NCI-H82 treated with DMSO at 0.1 percent for 48 hours (cell line): Measurements from ENCODE around the gene HAAO.
A peak's percentile ranks its signal among the peaks of the same experiment; 100 is the strongest.

Experiments used
- DNase-seq: peaks from one replicate; lab custom pipeline; 2025; ENCODE audit not compliant: unreplicated experiment; lab: John Stamatoyannopoulos, UW

The HAAO gene

GRCh38 chr2:42793334-42794270, 1.2 kb upstream of the HAAO start:
- no peak for DNase-seq

DNA sequence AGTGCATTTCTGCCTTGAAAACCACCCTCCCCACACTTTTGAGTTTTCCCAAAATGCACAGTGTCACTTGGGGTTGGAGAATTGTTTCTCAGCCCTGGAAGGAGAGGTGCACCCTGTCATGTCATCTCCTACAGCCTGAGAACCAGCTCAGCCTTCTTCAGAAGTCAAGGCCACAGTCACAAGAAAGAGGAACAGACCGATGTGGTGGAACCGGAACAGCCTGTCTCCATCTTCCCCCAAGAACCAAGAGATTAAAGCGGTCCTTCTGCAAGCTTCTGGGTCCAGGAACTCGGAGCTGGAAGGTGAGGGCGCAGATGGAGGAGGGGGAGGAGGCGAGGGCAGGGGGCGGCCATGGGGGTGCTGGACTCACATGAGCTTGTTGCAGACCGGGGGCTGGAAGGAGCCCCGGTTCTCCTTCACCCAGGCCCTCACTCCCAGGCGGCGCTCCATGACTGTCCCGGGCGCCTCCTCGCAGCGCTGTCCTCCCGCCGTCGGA, 248 bp downstream of the HAAO start:
- DNase-seq = no peak

- DNase-seq = no peak
Observed at GRCh38 chr2:42791606-42792005, 777 bp downstream of the HAAO start.

DNA sequence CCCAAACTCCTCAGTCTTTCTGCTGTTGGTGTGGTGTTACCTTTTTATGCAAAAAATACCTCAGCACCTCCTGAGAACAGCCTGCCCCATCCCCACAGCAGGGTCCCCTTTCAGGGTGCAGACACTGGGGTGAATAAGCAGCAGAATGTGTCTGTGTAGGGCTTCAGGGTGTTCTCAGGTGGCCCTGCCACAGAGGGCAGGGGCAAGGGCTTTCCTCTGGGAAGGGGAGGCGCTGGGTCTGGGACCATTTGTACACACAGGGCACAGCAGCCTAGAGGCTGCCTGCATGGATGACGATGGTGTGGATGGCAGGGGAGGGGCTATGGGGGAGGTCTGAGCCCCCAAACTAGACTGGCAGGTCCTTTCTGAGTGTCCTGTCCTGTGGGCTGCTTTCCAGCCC, 2.6 kb downstream of the HAAO start:
- no peak for DNase-seq

GRCh38 chr2:42788882-42789281, 3.5 kb downstream of the HAAO start:
- DNase-seq = no peak

GRCh38 chr2:42788478-42788793, 3.9 kb downstream of the HAAO start:
- DNase-seq = no peak

GRCh38 chr2:42787788-42788477, 4.5 kb downstream of the HAAO start:
- no peak for DNase-seq

DNA sequence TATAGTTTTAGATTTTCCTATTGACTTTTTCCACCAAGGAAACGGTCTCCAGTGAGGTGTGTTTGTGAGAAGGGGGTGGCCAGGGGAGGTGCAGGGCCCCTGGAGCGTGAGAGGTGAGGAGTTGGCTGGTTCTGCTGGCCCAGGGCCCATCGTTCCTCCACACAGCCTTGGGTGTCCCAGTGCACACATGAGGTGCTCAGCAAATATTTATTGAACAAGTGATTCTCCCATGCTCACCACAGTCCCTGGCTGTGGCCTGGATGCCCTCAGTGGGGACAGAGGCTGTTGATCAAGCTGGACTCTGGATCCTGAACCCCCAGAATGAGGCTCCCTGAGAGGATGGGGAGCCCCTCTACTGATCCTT, 5.0 kb downstream of the HAAO start:
- no peak for DNase-seq

DNA sequence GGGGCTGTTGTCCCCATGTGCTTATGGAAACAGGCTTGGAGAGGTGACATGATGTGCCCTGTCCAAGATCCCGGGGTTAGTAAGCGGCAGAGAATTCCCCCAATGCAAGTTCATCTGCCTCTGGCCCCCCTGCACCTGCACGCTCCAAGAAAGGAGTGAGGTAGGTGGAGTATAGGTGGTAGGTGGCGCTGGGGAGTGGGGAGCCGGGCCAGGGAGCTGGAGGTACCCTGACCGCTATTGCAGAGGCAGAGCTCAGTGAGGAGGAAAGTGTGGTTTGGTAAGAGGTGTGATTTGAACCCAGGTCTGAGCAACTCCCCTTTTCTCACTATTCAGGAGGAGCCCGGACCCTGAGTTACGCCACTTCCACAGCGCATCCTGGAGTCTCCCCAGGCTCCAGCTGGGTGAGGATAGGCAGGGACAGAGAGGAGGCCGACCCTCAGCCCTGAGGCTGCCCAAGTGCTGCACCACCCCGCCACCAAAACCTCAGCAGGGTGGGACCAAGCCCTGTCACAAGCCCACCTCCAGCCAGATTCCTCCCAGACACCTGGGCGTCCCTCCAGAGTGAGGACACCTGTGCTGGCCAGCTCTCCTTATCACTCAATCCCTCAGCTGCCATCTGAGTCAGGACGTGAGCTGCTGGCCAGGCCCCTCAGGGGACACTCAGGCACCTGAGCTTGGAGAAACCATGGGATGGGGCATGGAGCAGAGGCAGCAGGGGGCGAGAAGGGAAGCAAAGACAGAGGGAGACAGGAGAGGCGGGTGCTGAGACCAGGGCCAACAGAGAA, 5.6 kb downstream of the HAAO start:
- no peak for DNase-seq

- DNase-seq = no peak
Observed at GRCh38 chr2:42784204-42784880, 8.0 kb downstream of the HAAO start.

GRCh38 chr2:42783511-42783910, 8.9 kb downstream of the HAAO start:
- DNase-seq = no peak

DNA sequence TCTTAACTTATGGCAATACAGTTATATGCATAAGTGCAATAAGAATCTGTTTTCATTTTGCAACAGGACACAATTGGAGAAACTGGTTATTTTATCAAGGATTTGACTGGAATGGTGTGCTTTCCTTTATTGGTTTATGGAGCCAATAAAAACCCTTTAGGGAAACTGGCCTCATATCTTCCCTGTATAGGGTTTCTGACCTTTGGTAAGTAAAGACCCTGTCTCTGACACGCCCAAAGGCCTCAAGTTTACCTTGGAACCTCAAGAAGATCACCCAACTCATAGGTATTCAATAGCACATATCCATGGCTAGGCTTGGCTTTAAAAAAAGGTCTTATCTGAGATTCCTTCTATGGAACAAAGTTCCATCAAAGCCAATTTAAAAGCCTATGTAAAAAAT, 11.2 kb downstream of the HAAO start:
- DNase-seq = no peak

DNA sequence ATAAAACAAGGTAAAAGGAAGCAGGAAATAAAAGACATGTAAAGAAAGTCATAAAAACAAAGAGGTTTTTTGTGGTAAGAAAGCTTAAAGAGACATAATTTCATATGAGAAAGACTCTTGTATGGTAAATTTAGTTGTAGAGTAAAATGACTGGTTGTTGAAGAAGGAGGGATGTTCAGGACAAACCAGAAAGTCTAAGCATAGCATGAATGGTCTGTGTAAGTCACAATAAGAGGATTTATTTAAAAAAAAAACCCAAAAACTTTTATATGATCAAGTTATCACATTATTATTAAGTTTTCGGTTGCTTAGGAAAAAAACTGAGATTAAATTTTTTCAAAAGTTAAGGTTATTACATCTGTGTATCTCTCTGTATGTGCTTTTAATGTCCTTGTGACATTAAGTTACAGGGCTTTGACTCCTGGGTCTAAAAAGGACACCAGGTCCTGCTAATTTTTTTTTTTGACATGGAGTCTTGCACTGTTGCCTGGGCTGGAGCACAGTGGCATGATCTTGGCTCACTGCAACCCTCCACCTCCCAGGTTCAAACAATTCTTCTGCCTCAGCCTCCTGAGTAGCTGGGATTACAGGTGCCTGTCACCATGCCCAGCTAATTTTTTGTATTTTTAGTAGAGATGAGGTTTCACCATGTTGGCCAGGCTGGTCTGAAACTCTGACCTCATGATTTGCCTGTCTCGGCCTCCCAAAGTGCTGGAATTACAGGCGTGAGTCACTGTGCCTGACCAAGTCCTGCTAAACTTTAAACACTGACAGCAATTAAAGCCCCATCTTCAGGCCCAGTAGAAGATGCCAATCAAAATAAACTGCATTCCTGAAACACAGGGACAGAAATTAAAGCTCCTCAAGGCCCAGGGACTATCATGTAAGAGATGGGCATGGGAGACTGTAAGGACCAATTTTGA, 14.2 kb downstream of the HAAO start:
- no peak for DNase-seq

DNA sequence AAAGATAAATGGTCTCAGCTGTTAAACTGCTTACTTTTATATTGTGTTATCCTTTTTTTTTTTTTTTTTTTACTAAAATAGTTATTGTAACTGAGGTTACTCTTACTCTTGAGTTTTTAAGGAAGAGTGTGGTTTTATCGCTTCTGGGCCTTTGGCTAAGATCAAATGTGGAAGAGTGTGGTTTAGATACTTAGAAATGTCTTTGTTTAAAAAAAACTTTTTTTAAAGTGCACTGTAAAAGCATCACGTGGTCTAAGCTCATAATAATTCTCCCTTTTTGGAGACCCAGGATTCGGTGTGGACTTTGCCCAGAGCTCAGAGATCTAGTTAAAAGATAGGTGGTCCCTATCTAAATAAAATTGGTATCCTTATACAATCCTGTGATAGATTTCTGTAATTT, 16.6 kb downstream of the HAAO start:
- no peak for DNase-seq

DNA sequence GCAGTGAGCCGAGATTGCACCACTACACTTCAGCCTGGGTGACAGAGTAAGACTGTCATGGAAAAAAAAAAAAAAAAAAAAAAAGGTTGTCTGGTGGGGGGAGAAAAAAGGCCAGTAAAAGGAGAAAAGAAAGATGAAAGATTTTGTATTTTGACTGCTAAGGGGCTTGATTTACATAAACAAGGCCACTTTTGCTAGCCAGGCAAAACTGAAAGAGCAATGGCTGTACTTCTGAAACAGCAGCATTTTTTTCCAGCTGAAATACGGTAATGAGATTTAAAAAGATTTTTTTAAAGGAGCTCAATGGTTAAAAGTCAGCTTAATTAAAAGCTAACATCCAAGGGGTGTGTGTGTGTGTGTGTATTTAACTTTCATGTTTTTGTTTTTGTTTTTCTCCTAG, 17.2 kb downstream of the HAAO start:
- no peak for DNase-seq

DNA sequence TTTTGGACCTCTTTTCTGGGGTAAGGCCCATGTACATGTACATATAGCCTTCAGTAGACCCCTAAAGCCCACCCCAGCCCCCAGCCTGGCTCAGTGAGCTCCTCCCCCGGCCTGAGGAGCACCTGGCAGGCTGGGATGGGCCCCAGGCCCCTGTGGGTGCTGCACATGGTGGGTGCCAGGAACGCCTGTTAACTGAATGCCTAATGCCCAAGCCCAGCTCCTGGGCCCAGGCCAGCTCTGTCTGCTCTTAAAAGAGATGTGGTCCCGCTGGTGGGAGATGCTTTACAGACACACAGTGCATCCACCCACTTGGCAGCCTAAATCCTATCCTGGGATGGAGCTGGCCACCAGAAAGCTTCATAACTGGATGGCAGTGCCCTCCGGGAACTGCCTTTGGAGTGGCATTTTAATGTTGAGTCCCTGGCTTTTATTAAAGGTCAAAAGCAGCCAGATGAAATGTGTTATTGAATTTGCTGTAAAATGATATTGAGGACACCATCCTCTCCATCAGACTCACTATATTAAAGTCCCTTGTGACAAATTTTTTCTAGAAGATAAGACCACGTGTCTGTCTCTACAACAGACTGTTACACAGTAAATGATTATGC, 20.7 kb downstream of the HAAO start:
- DNase-seq = no peak

GRCh38 chr2:42770288-42771131, 21.9 kb downstream of the HAAO start:
- peak; percentile 69 for DNase-seq

- no peak for DNase-seq
Observed at GRCh38 chr2:42769583-42770287, 22.6 kb downstream of the HAAO start.
